ENCODE results near the gene METTL22.

DNA sequence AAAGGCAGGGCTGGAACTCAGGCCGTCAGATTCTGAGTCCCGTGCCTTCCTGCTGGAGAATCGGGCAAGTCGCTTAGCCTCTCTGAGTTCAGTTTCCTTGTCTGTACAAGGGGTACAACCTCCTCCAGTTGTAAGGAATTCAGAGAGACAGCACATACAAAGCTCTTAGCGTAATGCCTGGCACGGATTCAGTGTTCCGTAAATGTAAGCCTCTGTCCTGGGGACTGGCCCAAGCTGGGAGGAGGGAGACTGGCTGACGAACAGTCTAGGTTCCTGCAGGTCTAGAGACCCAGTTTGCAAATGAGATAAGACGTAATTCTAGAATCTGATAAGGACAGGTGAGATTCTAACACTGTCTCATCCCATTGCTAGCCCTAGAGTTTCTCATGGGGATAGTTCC lies 9.9 kb downstream of the METTL22 start:
- no peak for TF ChIP-seq EZH2phosphoT487 (IDR thresholded peaks at IDR 0.05; ENCODE audit: borderline replicate concordance)
- TF ChIP-seq, protein P1, sequence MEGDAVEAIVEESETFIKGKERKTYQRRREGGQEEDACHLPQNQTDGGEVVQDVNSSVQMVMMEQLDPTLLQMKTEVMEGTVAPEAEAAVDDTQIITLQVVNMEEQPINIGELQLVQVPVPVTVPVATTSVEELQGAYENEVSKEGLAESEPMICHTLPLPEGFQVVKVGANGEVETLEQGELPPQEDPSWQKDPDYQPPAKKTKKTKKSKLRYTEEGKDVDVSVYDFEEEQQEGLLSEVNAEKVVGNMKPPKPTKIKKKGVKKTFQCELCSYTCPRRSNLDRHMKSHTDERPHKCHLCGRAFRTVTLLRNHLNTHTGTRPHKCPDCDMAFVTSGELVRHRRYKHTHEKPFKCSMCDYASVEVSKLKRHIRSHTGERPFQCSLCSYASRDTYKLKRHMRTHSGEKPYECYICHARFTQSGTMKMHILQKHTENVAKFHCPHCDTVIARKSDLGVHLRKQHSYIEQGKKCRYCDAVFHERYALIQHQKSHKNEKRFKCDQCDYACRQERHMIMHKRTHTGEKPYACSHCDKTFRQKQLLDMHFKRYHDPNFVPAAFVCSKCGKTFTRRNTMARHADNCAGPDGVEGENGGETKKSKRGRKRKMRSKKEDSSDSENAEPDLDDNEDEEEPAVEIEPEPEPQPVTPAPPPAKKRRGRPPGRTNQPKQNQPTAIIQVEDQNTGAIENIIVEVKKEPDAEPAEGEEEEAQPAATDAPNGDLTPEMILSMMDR (conservative IDR thresholded peaks at IDR 0.05; ENCODE audit: low read length) = no peak

All from Loucy (cell line).